SH-SY5Y (cell line): ENCODE data around the gene LMO1.

Experiments
- GATA2 ChIP-seq: IDR thresholded peaks from 2 replicates; pipeline ENCODE4 v1.6.1; 2011; ENCODE audit warnings: mild to moderate bottlenecking, low read depth, low read length
- GATA3 ChIP-seq: IDR thresholded peaks from 2 replicates; pipeline ENCODE4 v1.6.1; 2011; ENCODE audit warnings: low read depth, mild to moderate bottlenecking, low read length, moderate library complexity

The LMO1 gene

DNA sequence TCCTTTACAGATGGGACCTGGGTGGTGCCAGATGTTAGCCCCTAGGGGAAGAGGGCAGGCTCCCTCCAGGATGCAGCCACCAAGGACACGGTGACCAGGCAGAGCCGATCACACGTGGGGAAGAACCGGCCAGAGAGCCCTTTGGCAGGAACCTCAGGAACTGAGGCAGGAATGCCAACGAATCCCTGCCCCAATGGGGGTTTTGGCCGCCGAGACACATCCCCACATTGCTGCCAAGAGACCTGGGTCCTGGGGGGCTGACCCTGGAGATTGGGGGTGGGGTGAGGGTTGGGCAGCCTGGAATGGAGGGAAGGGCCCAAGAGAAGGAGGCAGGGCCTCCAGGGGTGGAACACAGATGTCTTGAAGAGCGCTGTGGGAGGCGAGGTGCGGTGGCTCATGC lies 28.7 kb upstream of the LMO1 start:
- no peak for TF ChIP-seq GATA2
- TF ChIP-seq GATA3, result no peak

DNA sequence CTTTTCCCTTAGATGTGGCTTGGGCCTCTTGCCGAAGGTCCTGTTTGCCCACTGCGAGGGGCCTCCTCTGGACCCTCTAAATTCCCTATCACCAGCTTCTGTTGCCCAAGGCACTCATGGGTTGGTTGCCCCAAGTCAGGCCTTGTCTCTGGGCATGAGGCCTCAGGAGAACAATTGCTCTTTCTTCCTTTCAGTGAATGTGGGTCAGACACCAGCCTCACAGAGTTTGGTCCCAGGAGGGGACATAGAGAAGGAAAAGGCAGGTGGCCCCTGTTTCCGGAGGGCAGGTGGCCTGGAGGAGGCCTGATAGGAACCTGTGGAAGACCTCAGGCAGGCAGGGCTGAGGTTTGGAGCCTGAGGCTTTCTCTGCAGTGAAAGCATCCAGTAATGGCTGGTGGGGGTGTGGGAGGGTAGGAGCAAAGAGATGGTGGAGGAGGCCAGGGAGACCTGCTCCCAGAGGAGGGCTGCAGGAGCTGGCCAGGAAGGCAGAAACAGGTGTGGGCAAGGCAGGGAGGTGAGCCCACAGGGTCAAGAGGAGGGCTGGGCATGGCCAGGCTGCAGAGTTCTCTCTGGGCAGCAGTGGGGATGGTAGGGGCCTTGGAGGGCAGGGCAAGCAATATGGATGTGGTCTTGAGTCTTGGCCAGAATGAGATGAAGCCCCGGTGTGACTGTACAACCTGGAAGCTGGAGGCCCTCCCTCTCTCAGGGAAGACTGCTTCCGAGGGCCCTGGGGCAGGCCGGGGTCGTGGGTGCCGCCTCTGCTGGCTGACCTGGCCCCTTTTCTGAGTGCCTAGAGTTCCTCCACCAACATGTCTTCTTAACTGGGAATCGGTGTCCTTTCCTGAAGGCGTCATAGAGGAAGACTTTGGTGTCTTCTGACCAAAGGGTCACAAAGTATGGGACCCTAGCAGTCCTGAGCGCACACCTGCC lies 28.0 kb upstream of the LMO1 start:
- TF ChIP-seq GATA2, result no peak
- TF ChIP-seq GATA3, result no peak

DNA sequence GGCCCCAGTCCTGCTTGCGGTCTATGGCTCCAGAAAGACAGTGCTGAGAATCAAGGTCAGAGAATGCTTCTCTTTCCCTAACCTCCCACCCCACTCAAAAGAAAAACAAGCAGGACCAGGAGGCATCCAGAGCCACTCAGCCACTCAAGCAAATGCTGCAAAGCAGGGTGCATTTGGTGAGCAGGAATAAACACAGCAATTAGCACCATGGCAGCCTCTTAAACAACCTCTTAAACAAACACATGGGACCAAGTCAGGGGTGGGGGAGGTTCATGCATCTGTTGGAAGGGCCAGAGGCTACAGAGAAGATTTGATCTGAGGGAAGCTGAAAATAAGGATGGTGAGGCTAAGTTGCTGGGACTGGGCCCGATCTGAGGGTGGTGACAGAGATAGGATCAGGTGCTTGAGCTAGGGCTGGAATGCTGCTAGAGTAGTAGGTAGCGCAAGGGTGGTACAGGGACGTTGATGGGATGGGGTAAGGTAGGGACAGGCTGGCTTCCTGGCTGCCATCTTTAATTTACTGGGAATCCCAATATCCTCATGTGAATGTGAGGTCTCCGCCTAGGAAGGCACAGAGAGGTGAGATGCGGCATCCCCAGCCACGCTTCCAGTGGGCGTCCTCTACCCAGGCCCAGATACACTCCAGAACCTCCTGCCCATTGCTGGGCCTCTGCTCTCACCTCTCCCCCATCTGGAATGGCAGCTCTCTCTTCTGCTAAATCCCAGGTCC lies 26.6 kb upstream of the LMO1 start:
- no peak for TF ChIP-seq GATA3
- 0 out of 2 replicates have a peak, but pooled peaks have one; percentile 6 for TF ChIP-seq GATA2

DNA sequence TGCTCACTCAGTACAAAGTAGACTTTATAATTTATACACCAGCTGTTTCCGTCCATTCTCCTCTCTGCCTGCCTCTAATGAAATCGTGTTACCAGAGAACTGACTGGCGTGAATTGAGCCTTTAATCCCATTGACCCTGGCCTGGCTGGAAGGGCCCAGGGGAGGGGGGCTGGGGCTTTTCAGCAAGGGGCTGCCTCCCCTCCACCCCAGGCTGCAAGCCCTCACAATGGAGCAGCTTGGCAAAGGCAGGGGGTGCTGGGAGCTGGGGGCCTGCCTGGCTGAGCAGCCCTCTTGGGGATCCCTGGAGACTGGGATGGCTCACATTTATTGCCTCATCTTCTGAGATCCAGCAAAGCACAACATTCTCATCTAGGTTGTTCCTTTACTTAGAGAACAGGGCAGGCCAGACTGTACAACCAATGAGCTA lies 25.8 kb upstream of the LMO1 start:
- TF ChIP-seq GATA3 (no peak), GATA2 (no peak)

DNA sequence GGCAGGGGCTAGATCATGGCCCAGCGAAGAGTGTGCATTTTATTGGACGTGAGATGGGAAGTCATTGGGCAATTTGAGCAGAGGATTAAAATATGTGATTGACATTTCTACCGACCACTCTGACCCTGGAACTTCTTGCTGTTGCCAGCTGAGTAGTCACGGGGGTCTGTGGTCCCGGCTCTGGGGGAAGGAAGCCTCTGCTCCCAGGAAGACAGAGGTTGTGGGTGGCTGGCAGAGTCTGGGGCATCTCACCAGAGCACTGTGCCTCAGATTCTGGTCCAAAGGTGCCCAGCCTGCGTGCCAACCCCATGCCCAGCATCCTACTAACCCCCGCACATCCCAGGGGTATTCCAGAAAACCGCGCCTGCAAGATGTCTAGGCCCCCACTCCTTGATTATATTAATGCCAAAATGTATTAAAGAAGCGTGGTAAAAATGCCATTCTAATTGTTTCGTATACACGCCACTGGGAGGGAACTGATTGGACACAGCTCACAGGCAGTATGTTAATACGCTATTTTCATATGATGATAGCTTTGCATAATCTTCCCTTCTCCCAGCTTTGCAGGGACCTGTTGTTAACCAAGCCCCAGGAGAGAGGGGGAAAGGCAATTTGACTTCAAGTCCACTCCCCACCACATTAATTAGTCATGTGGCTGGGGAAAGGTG lies 25.3 kb upstream of the LMO1 start:
- TF ChIP-seq GATA2, result no peak
- no peak for TF ChIP-seq GATA3

DNA sequence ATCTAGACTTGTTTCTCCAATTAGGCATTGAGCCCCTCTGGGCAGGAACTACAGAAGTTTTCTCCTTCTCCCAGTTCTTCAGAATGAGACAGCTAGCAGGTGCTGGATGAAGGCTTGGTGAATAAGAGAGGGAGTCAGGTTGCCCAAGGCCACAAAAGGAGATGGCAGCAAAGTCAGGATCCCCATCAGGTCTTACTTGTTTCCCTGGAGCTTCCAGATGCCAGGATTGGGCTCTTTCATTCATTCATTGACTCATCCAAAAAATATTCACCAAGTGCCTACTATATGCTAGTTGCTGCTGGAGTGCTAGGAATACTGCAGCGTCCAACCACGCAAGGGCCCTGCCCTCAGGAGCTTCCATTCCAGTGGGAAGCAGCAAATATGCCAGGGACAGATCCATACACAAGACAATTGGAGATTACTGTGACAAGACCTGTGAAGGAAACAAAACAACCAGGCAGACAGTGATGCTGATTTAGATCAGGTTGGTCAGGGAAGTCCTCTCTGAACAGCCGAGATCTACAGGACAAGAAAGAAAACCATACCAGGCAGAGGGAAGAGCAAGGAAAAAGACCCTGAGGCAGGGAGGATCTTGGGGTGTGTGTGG lies 24.6 kb upstream of the LMO1 start:
- TF ChIP-seq GATA3 (no peak), GATA2 (no peak)

DNA sequence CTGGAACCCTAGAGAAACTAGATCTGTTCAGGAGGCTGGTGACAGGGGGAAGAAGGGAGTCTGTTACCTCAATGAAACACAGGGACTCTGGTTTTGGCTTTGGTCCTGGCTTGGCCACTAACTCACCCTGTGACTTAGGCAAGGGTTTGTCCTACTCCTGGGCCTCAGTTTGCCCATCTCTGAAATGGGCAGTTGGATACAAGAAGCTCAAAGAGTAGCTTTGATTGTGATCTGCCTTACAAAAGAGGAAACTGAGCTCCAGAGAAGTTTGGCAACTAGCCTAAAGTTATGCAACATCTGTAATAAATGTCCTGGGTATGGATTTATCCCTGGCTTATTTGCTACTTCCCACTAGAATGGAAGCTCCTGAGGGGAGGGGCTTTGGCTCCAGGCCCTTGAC lies 24.0 kb upstream of the LMO1 start:
- TF ChIP-seq GATA2 (no peak), GATA3 (no peak)

DNA sequence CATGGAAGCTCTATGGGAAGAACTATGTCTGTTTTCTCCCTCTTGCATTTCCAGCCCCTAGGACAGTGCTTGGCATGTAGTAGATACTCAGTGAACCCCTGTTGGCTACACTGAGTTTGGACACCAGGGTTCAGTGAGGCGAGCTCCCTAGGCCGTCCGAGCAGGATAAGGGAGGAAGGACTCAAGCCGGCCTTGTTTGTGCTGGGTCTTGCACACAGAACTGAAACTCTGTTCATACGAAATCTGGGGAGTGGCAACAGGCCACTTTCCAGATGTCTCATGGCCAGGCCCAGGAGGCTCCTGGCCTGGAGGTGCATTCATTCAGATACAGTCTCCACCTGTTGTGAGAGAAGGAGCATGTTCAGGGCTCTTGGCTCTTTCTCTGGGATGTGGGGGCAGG lies 23.6 kb upstream of the LMO1 start:
- TF ChIP-seq GATA2 (no peak), GATA3 (no peak)

DNA sequence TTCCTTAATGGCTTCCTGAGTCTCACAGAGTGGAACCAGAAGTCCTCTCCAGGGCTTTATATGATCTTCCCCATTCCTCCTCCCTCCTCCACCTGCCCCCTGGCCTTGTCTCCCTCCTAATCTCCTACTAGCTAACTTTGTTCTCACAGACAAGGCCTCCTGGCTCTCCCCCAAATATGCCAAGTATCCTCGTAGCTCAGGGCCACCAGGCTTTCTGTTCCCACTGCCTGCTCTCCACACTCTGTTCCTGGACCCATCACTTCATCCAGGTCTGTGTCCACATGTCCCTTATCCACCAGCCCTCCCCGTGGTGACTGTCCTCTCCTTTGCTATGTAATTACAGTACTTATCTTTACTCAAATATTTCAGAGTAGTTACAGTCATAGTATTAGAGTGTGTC lies 23.2 kb upstream of the LMO1 start:
- no peak for TF ChIP-seq GATA3
- no peak for TF ChIP-seq GATA2

DNA sequence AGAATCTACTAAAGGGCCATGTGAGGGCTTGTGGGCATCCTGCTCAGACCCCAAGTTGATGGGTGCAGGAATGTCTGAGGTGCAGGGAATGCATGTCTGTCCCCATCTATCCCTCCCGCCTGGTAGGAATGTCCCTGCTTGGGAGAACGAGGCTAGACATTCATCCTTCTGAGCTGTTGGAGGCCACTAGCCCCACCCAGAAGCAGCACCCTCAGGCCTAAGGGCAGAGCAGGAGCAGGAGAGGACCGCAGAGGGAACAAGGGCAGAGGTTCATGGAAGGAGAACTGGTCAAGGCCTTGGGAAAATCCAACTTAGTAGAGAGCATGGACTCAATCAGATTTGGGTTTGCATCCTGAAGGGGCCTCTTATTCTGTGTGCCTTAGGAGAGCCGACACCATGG lies 22.1 kb upstream of the LMO1 start:
- TF ChIP-seq GATA2, result no peak
- no peak for TF ChIP-seq GATA3

DNA sequence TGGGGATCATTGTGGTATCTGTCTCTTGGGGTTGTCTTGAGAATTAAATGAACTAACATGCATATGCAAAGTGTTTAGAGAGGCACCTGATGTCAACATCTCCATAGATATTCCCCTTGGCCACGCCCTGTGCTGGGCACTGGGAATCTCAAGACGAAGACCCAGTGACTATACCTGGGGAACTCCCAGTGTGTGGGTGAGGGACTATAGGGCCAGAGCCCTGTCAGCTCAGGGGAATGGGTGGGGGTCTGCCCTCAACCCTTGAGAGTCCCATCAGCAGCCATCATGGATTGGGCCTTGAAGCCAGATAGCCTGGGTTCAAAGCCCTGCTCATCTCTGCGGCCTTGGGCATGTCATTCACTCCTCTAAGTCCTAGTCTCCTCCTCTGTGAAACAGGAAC lies 21.6 kb upstream of the LMO1 start:
- TF ChIP-seq GATA3 (no peak), GATA2 (no peak)

DNA sequence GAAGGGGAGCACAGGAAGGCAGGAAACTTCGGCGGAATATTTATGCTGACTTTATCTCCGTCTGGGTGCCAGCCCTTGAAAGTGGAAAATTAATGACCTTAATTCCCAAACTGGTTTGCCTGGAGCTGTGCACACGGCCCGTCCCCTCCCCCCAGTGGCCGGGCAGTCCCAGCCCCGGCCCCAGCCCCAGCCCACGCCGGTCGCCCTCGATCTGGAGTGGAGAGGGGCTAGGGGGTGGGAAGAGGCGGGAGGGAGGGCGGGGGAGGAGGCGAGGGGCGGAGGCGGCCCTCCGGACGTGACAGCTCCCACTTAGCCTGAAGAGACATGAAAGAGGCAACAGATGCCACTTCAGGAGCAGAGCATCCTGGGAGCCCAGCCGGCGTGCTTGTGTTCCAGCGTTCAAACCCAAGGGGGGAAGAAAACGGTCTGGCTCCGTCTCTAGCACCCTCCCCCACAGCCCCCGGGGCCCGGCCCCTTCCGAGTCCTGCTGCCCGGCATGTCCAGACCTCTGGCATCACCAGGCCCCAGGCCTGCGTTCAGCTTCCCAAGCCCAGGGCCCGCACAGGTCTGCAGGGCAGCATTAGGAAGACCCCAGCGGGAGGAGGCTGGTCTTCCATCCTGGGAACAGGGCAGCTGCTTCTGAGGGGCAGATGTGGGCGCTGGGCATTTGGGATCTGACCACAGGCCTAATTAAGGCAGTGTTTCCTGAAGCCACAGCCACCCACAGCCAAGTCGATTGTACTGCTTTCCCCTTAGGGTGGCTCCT lies 20.0 kb upstream of the LMO1 start:
- TF ChIP-seq GATA2, result peak; percentile 84
- no peak for TF ChIP-seq GATA3

DNA sequence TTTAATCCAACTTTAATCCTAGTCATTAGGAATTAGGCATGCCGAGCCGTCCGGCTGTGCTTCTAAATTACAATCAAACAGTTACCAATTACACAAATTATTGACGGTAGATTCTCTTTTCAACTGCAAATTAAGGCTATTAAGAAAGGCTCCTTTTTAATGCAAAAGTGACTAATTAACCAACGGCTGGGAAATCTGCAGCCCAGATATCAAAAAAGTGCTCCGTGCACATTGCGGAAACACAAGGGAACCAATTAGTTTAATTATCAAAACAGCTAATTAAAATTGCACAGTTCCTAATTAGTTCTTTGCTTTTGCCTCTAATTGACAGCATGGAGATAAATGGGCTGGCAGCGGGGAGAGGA lies 19.4 kb upstream of the LMO1 start:
- TF ChIP-seq GATA3 (no peak), GATA2 (no peak)
